ENCODE data around the gene PPP4R2. TPM values are rescaled to one million over a fixed set of nuclear protein-coding genes. Genes with fewer than 3 reads are reported as not detected.

Gene PPP4R2
- polyA plus RNA-seq, 1 experiment, result 48.7 TPM

DNA sequence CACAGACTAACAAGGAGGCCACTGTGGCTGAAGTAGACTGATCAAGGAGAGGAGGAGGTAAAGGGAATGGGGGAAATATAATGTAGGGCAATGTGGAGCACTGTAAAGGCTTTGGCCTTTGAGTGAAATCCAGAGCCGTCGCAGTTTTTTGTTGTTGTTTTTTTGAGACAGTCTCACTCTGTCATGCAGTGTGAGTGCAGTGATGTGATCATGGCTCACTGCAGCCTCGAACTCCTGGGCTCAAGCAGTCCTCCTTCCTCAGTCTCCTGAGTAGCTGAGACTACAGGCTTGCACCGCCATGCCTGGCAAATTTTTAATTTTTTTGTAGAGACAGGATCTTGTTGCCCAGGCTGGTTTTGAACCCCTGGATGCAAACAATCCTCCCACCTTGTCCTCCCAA is 32.2 kb downstream of the PPP4R2 start:
- no peak for DNase-seq (ENCODE audit: low read depth, low spot score)
- no peaks in the 10 kb centered on the region for H3K9me3 ChIP-seq (ENCODE audit: control insufficient read depth, insufficient read depth, low read length)
- ChIA-PET POLR2A (no interaction called here), CTCF (interaction anchor here (1.0 kb wide), 1 partner anchor 30 kb away, joined by 3 read pairs; no protein-coding TSS in a partner anchor)
- H3K27ac ChIP-seq (ENCODE audit: low read depth, low read length), result peak overlapping the region; percentile 33
- no peak overlapping the region for H3K4me3 ChIP-seq (ENCODE audit: low read depth, low read length)
- TF ChIP-seq, protein P1, sequence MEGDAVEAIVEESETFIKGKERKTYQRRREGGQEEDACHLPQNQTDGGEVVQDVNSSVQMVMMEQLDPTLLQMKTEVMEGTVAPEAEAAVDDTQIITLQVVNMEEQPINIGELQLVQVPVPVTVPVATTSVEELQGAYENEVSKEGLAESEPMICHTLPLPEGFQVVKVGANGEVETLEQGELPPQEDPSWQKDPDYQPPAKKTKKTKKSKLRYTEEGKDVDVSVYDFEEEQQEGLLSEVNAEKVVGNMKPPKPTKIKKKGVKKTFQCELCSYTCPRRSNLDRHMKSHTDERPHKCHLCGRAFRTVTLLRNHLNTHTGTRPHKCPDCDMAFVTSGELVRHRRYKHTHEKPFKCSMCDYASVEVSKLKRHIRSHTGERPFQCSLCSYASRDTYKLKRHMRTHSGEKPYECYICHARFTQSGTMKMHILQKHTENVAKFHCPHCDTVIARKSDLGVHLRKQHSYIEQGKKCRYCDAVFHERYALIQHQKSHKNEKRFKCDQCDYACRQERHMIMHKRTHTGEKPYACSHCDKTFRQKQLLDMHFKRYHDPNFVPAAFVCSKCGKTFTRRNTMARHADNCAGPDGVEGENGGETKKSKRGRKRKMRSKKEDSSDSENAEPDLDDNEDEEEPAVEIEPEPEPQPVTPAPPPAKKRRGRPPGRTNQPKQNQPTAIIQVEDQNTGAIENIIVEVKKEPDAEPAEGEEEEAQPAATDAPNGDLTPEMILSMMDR (IDR thresholded peaks at IDR 0.05; ENCODE audit: low read depth, low read length), result no peak
- H3K27me3 ChIP-seq (ENCODE audit: control insufficient read depth, insufficient read depth, low read length), result no peaks in the 10 kb centered on the region

GRCh38 chr3:73029321-73029796 is 32.7 kb downstream of the PPP4R2 start:
- TF ChIP-seq, protein P1 (IDR thresholded peaks at IDR 0.05; ENCODE audit: low read depth, low read length), result no peak
- peak overlapping the region; percentile 33 for H3K27ac ChIP-seq (ENCODE audit: low read depth, low read length)

DNA sequence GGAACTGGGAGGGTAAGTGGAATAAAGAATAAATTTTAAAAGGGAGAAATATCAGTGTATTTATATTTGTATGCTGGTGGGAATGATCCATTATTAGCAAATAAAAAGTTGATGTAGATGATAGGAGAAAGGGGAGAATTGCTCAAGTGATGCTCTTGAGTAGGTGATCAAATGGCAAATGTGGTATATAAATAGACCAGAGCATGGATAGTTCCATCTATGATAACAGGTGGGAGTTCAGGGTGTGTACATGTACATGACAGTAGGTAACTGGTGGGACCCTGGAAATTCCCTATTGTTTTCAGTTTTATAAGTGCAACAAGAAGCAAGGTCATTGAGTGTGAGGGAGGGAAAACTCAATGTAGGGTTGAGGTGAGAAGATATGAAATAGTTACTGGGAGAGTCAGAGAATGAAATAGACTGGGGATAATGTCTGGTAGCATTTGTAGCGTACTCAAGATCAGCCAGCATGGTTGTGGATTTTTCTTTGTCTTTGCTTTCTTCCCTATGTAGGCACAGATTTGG is 33.5 kb downstream of the PPP4R2 start:
- no peak overlapping the region for H3K4me3 ChIP-seq (ENCODE audit: low read depth, low read length)
- no peaks in the 10 kb centered on the region for H3K9me3 ChIP-seq (ENCODE audit: control insufficient read depth, insufficient read depth, low read length)
- POLR2A ChIA-PET, result no interaction called here
- CTCF ChIA-PET, result no interaction called here
- H3K27me3 ChIP-seq (ENCODE audit: control insufficient read depth, insufficient read depth, low read length), result no peaks in the 10 kb centered on the region
- no peak for DNase-seq (ENCODE audit: low read depth, low spot score)
- TF ChIP-seq, protein P1 (IDR thresholded peaks at IDR 0.05; ENCODE audit: low read depth, low read length), result no peak
- H3K27ac ChIP-seq (ENCODE audit: low read depth, low read length), result no peak overlapping the region

More at GRCh38 chr3:73029321-73029796, 32.7 kb downstream of the PPP4R2 start:
- ChIA-PET CTCF (interaction anchor here (1.0 kb wide), 1 partner anchor 31 kb away, joined by 3 read pairs; no protein-coding TSS in a partner anchor), POLR2A (no interaction called here)
- peak; percentile 41 for DNase-seq (ENCODE audit: low read depth, low spot score)
- Histone ChIP-seq H3K4me3 (ENCODE audit: low read depth, low read length) (no peak overlapping the region), H3K9me3 (ENCODE audit: control insufficient read depth, insufficient read depth, low read length) (no peaks in the 10 kb centered on the region), H3K27me3 (ENCODE audit: control insufficient read depth, insufficient read depth, low read length) (no peaks in the 10 kb centered on the region)

DNA sequence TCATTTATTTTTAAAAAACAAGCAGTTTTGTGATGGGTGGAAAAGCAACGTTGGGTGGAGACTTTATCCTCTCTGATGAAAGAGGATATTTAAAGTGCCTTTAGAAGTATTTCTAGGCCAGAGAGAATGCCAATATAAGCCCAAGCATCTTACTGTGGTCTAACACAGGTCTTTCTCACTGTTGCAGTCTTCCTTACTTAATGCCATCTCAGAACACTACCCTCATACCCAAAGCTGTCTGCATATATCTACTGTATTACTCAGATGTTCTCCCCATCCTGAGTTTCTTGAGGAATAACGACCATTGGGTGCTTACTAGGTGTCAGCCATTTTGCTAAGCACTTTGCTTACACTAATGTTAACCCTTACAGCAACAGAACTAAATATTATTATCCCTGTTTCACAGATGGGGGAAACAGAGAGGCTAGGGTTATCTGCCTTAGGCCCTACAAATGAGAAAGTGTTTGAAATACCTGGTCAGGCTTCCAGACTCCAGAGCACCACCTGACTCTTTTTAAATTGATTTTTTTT is 35.0 kb downstream of the PPP4R2 start:
- H3K27me3 ChIP-seq (ENCODE audit: control insufficient read depth, insufficient read depth, low read length), result no peaks in the 10 kb centered on the region
- TF ChIP-seq, protein P1 (IDR thresholded peaks at IDR 0.05; ENCODE audit: low read depth, low read length), result no peak
- ChIA-PET POLR2A (no interaction called here), CTCF (interaction anchor here (0.6 kb wide), 2 partner anchors 14 to 54 kb away, joined by 3 to 5 read pairs; no protein-coding TSS in a partner anchor)
- DNase-seq (ENCODE audit: low read depth, low spot score), result no peak
- H3K27ac ChIP-seq (ENCODE audit: low read depth, low read length), result no peak overlapping the region
- no peak overlapping the region for H3K4me3 ChIP-seq (ENCODE audit: low read depth, low read length)
- no peaks in the 10 kb centered on the region for H3K9me3 ChIP-seq (ENCODE audit: control insufficient read depth, insufficient read depth, low read length)
